ENCODE results near the gene IL16. TPM values are rescaled to one million over a fixed set of nuclear protein-coding genes. Genes with fewer than 3 reads are reported as not detected.
A peak's percentile ranks its signal among the peaks of the same experiment; 100 is the strongest.

The IL16 gene
- total RNA-seq, 6 experiments from 2014 or later, result 2.0 to 6.8 (median 3.2) TPM

DNA sequence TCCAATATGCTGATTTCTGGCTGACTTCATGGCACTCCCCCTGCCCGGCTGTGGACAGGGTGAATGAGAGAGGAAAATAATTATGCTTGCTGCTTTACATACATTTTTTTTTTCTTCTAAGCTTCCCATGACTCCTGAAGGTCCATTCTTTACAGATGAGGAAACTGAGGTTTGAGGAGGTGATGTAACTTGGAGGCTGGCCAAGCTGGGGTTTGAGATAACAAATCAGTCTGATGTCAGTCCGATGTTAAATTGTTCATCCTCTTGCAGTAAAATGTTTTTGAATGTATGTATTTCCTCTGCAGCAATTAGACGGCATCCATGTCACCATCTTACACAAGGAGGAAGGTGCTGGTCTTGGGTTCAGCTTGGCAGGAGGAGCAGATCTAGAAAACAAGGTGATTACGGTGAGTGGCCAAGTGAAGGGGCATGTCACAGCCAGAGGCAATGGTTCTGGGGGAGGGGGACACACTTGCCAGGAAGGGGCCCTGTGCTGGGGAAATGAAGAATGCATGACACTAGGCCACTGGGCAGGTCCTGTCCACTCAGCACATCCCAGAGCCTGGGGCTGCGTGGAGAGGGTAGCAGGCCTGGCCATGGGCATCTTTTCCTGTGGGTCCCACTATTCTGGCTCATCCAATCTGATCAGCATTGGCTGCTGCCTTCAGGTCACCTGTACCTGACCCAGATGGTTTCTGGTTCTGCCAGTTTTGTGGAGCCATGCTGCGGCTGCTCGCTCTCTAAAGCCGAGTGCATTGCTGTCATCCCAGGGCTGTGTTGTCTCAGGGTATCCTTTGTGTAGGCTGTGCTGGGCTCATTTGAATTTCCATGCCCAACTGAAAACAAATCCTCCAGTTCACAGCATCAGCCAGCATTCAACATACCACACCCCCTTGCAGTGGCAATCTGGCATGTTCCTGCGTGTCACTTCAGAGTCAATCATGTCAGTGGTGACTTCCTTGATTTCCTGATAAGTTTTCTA, 106.9 kb downstream of the IL16 start:
- Histone ChIP-seq H3K4me1 (peaks cover 0 to 24% (median 7%) of the 10 kb centered on the region in 4 donors), H3K36me3 (peaks cover 0 to 28% (median 4%) of the 10 kb centered on the region in 4 donors), H3K4me3 (no peak overlapping the region), H3K27me3 (no peaks in the 10 kb centered on the region), H3K27ac (peak overlapping the region in 2 of 3 donors; percentile 55 to 62), H3K9me3 (no peaks in the 10 kb centered on the region)
- DNase-seq (peak in 1 of 3 donors; percentile 33), ATAC-seq (no peak)
- intact Hi-C loops (cut with DNase I), result no loop called here
- TF ChIP-seq POLR2A (IDR thresholded peaks at IDR 0.05), result no peak
- no peak for TF ChIP-seq CTCF (IDR thresholded peaks at IDR 0.05)
- 45% methylated on average over 4 of the region's 9 CpGs for WGBS (ENCODE audit: insufficient coverage, low coverage, low lambda C conversion rate, missing lambda C conversion rate)

GRCh38 chr15:81304226-81304625, 107.5 kb downstream of the IL16 start:
- TF ChIP-seq CTCF (IDR thresholded peaks at IDR 0.05), result no peak
- TF ChIP-seq POLR2A (IDR thresholded peaks at IDR 0.05), result no peak
- no peaks in the 10 kb centered on the region for H3K9me3 ChIP-seq
- H3K4me3 ChIP-seq, result no peak overlapping the region
- peaks cover 0 to 35% (median 7%) of the 10 kb centered on the region in 4 donors for H3K36me3 ChIP-seq
- 41% methylated on average over 5 of the region's 5 CpGs for WGBS (ENCODE audit: insufficient coverage, low coverage, low lambda C conversion rate, missing lambda C conversion rate)
- DNase-seq, result peak in 1 of 3 donors; percentile 43
- peak overlapping the region in 2 of 3 donors; percentile 55 to 62 for H3K27ac ChIP-seq
- H3K27me3 ChIP-seq, result no peaks in the 10 kb centered on the region
- peak; percentile 5 to 26 (median 20) for ATAC-seq
- intact Hi-C loops (cut with DNase I), result no loop called here
- peaks cover 0 to 19% (median 7%) of the 10 kb centered on the region in 4 donors for H3K4me1 ChIP-seq

DNA sequence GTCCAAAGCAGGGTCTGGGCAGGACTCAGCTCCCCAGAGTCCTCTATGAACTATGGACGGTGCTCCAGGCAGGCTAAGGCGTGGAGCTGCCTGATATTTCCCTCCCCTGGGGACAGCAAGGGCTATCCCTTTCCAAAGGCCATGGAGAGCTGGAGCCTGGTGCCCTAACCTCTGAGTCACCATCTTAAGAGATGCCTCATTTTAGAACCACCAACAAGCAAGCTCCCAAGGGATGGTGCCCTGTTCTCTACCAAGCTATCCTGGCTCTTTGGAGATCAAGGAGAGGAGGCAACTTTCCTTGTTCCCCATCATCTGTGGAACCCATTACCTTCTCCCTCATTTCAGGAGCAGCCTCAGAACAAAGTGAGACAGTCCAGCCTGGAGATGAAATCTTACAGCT, 111.6 kb downstream of the IL16 start:
- peaks cover 0 to 3% (median 0%) of the 10 kb centered on the region in 4 donors for H3K4me1 ChIP-seq
- ATAC-seq (no peak), DNase-seq (peak in 1 of 3 donors; percentile 40)
- no peak for TF ChIP-seq CTCF (IDR thresholded peaks at IDR 0.05)
- TF ChIP-seq POLR2A (IDR thresholded peaks at IDR 0.05), result no peak
- H3K27ac ChIP-seq, result no peak overlapping the region
- no peaks in the 10 kb centered on the region for H3K27me3 ChIP-seq
- no peak overlapping the region for H3K4me3 ChIP-seq
- peaks cover 0 to 48% (median 16%) of the 10 kb centered on the region in 4 donors for H3K36me3 ChIP-seq
- intact Hi-C loops (cut with DNase I), result no loop called here
- no peaks in the 10 kb centered on the region for H3K9me3 ChIP-seq
- WGBS (ENCODE audit: insufficient coverage, low coverage, low lambda C conversion rate, missing lambda C conversion rate), result no CpG with 5 or more reads among the region's 2 CpGs

GRCh38 chr15:81309647-81310450, 113.2 kb downstream of the IL16 start:
- whole genome bisulfite sequencing (ENCODE audit: insufficient coverage, low coverage, low lambda C conversion rate, missing lambda C conversion rate), result 81% methylated on average over 3 of the region's 8 CpGs
- TF ChIP-seq POLR2A (IDR thresholded peaks at IDR 0.05) (no peak), CTCF (IDR thresholded peaks at IDR 0.05) (no peak)
- DNase-seq (no peak), ATAC-seq (peak in 3 of 4 donors; percentile 22 to 49 (median 31))
- H3K4me1 ChIP-seq, result no peaks in the 10 kb centered on the region
- H3K27me3 ChIP-seq, result no peaks in the 10 kb centered on the region
- H3K9me3 ChIP-seq, result no peaks in the 10 kb centered on the region
- H3K36me3 ChIP-seq, result peaks cover 0 to 62% (median 22%) of the 10 kb centered on the region in 4 donors
- no peak overlapping the region for H3K27ac ChIP-seq
- H3K4me3 ChIP-seq, result no peak overlapping the region
- intact Hi-C loops (cut with DNase I), result no loop called here
